HepG2 (cell line): Measurements from ENCODE around the gene RARA.

Source experiments
- ATF1 ChIP-seq: IDR thresholded peaks from 2 replicates; pipeline ENCODE4 v1.6.1; 2016; ENCODE audit warnings: mild to moderate bottlenecking, control low read depth
- ZKSCAN8 ChIP-seq: IDR thresholded peaks from 2 replicates; pipeline ENCODE4 v1.6.1; 2016; ENCODE audit warnings: borderline replicate concordance, missing genetic modification reagents, missing compliant biosample characterization

GRCh38 chr17:40318830-40319391 lies 9.9 kb downstream of the RARA start:
- no peak for TF ChIP-seq ATF1 (CRISPR knock-in tag)
- TF ChIP-seq ZKSCAN8 (CRISPR knock-in tag) = no peak
